IMR-90 (cell line): ENCODE measurements around the gene PHF11. TPM values are rescaled to one million over a fixed set of nuclear protein-coding genes. Genes with fewer than 3 reads are reported as not detected.

Experiments
- ATAC-seq: fragments of 200-7000 bp; cut with Tn5 transposase; 2 replicates; pipeline ENCODE4 v1.9.1; 2020; ENCODE audit warnings: low read depth, mild to moderate bottlenecking, moderate library complexity
- BruUV-seq: library from RNA; stranded (reverse); fragments of 400-500 nt; replicated peaks from 2 replicates; lab custom pipeline; 2021; lab: Mats Ljungman, UMichigan
- CTCF ChIA-PET: fragments of 300-600 bp; formaldehyde crosslinking; extraction: SDS; loops from one replicate; lab custom pipeline; 2021; ENCODE audit warnings: antibody characterized with exemption; lab: Yijun Ruan, JAX
- POLR2A ChIA-PET: fragments of 300-600 bp; sonication (Branson Sonifier 250); formaldehyde crosslinking; loops from one replicate; lab custom pipeline; 2022; ENCODE audit warnings: antibody characterized with exemption; ENCODE audit not compliant: unreplicated experiment; lab: Charles Lee
- DNase-seq: peaks from one replicate; pipeline ENCODE4 v3.0.0; 2013
- H2AFZ ChIP-seq: replicated peaks from 2 replicates; pipeline ENCODE3; 2013; ENCODE audit warnings: low read length, mild to moderate bottlenecking; ENCODE audit not compliant: poor library complexity
- H2AK5ac ChIP-seq: 2 replicates; pipeline ENCODE4 v1.6.1; 2013; ENCODE audit warnings: low read depth, low read length, inconsistent platforms
- H2AK9ac ChIP-seq: replicated peaks from 2 replicates; pipeline ENCODE3; 2013; ENCODE audit warnings: mild to moderate bottlenecking, low read depth, low read length, moderate library complexity; ENCODE audit not compliant: poor library complexity
- H2BK120ac ChIP-seq: 2 replicates; pipeline ENCODE4 v1.6.1; 2013; ENCODE audit warnings: low read depth, low read length, inconsistent platforms
- H2BK15ac ChIP-seq: 3 replicates; pipeline ENCODE4 v1.6.1; 2013; ENCODE audit warnings: low read depth, low read length, inconsistent platforms
- H2BK20ac ChIP-seq: 2 replicates; pipeline ENCODE4 v1.6.1; 2013; ENCODE audit warnings: low read depth, mild to moderate bottlenecking, inconsistent platforms, low read length, moderate library complexity
- H2BK5ac ChIP-seq: 2 replicates; pipeline ENCODE4 v1.6.1; 2013; ENCODE audit warnings: mild to moderate bottlenecking, low read depth, low read length, inconsistent platforms; ENCODE audit not compliant: poor library complexity, severe bottlenecking
- H3K14ac ChIP-seq: replicated peaks from 2 replicates; pipeline ENCODE4 v1.6.1; 2013; ENCODE audit warnings: low read depth, low read length, inconsistent platforms
- H3K18ac ChIP-seq: 2 replicates; pipeline ENCODE4 v1.6.1; 2013; ENCODE audit warnings: low read depth, low read length, control low read depth
- H3K23ac ChIP-seq: 2 replicates; pipeline ENCODE4 v1.6.1; 2013; ENCODE audit warnings: low read depth, low read length, inconsistent platforms
- H3K27ac ChIP-seq: 2 replicates; pipeline ENCODE4 v1.5.1; 2013; ENCODE audit warnings: mild to moderate bottlenecking, control low read depth, low read length; ENCODE audit not compliant: insufficient read depth
- H3K27me3 ChIP-seq: 2 replicates; pipeline ENCODE4 v1.6.1; 2013; ENCODE audit warnings: low read length; ENCODE audit not compliant: control insufficient read depth, insufficient read depth
- H3K36me3 ChIP-seq: 2 replicates; pipeline ENCODE4 v1.6.1; 2013; ENCODE audit warnings: low read length, mixed read lengths; ENCODE audit not compliant: control insufficient read depth, insufficient read depth
- H3K4ac ChIP-seq: 2 replicates; pipeline ENCODE4 v1.6.1; 2013; ENCODE audit warnings: low read depth, low read length, inconsistent platforms
- H3K4me1 ChIP-seq: 2 replicates; pipeline ENCODE4 v1.6.1; 2013; ENCODE audit warnings: low read length, mixed read lengths; ENCODE audit not compliant: control insufficient read depth, insufficient read depth
- H3K4me2 ChIP-seq: 2 replicates; pipeline ENCODE4 v1.6.1; 2013; ENCODE audit warnings: low read depth, mild to moderate bottlenecking, control low read depth, low read length, moderate library complexity
- H3K4me3 ChIP-seq: 2 replicates; pipeline ENCODE4 v1.5.1; 2013; ENCODE audit warnings: low read depth, mild to moderate bottlenecking, control low read depth, low read length, moderate library complexity; ENCODE audit not compliant: insufficient read depth
- H3K56ac ChIP-seq: 2 replicates; pipeline ENCODE4 v1.6.1; 2013; ENCODE audit warnings: low read length, inconsistent platforms; ENCODE audit not compliant: insufficient read depth; ENCODE audit errors: extremely low read depth
- H3K79me1 ChIP-seq, 2 experiments: 2 replicates each; pipeline ENCODE4 v1.6.1; 2013; ENCODE audit warnings: low read length in 2 of 2, inconsistent platforms in 1 of 2, low read depth in 1 of 2
- H3K9ac ChIP-seq: 2 replicates; pipeline ENCODE4 v1.6.1; 2013; ENCODE audit warnings: low read depth, low read length, control low read depth
- H3K9me1 ChIP-seq: 2 replicates; pipeline ENCODE4 v1.6.1; 2013; ENCODE audit warnings: low read length, inconsistent platforms; ENCODE audit not compliant: insufficient read depth
- H3K9me3 ChIP-seq: 2 replicates; pipeline ENCODE4 v1.6.1; 2013; ENCODE audit warnings: low read length; ENCODE audit not compliant: control insufficient read depth, insufficient read depth
- H4K20me1 ChIP-seq: 2 replicates; pipeline ENCODE4 v1.6.1; 2013; ENCODE audit warnings: low read length, inconsistent platforms; ENCODE audit not compliant: insufficient read depth
- H4K5ac ChIP-seq: 2 replicates; pipeline ENCODE4 v1.6.1; 2013; ENCODE audit warnings: mild to moderate bottlenecking, low read depth, low read length, control low read depth
- H4K8ac ChIP-seq, 2 experiments: 2 replicates each; pipeline ENCODE4 v1.6.1; 2013; ENCODE audit warnings: low read depth in 2 of 2, low read length in 2 of 2, control low read depth in 1 of 2, inconsistent platforms in 1 of 2
- H4K91ac ChIP-seq: 2 replicates; pipeline ENCODE4 v1.6.1; 2013; ENCODE audit warnings: low read depth, low read length, inconsistent platforms; ENCODE audit not compliant: insufficient read depth
- MXI1 ChIP-seq: IDR thresholded peaks from 2 replicates; pipeline ENCODE4 v1.6.1; 2012; ENCODE audit warnings: low read depth, mild to moderate bottlenecking, low read length, moderate library complexity, borderline replicate concordance
- POLR2A ChIP-seq: IDR thresholded peaks from 2 replicates; pipeline ENCODE4 v1.6.1; 2012; ENCODE audit warnings: mild to moderate bottlenecking, low read depth, low read length
- USF2 ChIP-seq: fragments of 150-350 bp; IDR thresholded peaks from 2 replicates; pipeline ENCODE4 v1.6.1; 2017; ENCODE audit warnings: mild to moderate bottlenecking, antibody characterized with exemption, low read length, low read depth
- WGBS, 2 experiments: methylation state at CpG; one replicate each; pipeline versions ENCODE4 v1.1.5 to v1.1.7; 2013; ENCODE audit warnings: missing lambda C conversion rate in 2 of 2; ENCODE audit not compliant: insufficient read length in 1 of 2; ENCODE audit errors: extremely low coverage in 2 of 2; 5-methylcytosine and 5-hydroxymethylcytosine counted together
- dilution Hi-C: fragments of 300-500 bp; cut with HindIII; formaldehyde crosslinking; loops from one replicate; pipeline ENCODE4 v1.14.3; 2018; ENCODE audit warnings: low sequenced_read_pairs; ENCODE audit not compliant: unreplicated experiment
- in situ Hi-C: fragments of 300-500 bp; cut with MboI; formaldehyde crosslinking; loops from 3 replicates; pipeline ENCODE4 v1.14.3; 2019; ENCODE audit warnings: low sequenced_read_pairs, inconsistent platforms, mixed read lengths
- intact Hi-C: fragments of 100-400 bp; cut with micrococcal nuclease; formaldehyde crosslinking; loops from 2 replicates; pipeline ENCODE4 v1.10.0; 2022
- polyA plus RNA-seq, 3 experiments: library from polyadenylated mRNA; depleted of rRNA; stranded (reverse); fragments of >200 nt; gene quantifications; 2 replicates each; pipeline ENCODE4 v1.2.3, GENCODE V29; 2012; ENCODE audit warnings: low replicate concordance in 1 of 3
- total RNA-seq: library from RNA; depleted of rRNA; stranded (reverse); fragments of >200 nt; gene quantifications from 2 replicates; pipeline ENCODE4 v1.2.3, GENCODE V29; 2012

Gene PHF11
- total and polyA plus RNA-seq, 2 of the 4 experiments (the other 2 are of a cell fraction), result 3.9 to 15.4 TPM

DNA sequence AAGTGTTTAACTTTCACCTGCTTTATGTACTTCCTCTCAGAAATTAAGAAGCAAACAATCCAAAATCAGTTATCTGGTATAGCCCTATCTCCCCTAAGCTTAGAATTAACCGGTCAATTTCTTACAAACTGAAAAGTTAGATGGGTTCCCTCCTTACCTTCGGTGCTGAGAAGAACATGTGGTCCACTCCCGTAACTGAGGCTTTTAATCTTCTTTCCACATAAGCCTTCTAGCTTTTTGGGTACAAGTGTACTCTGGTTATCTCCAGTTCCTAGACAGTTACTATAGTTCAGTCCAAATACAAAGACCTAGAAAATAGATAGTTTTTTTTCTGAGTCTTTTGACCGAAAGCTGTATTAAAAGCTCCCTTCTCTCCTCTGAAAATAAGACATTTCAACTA lies 70.7 kb downstream of the PHF11 start:
- no peak overlapping the region for H3K23ac ChIP-seq
- intact Hi-C loops, result no loop called here
- no peak overlapping the region for H3K18ac ChIP-seq
- no TSS peak for BruUV-seq
- H3K4me2 ChIP-seq, result no peak overlapping the region
- H3K9me3 ChIP-seq, result no peaks in the 10 kb centered on the region
- H3K9ac ChIP-seq, result no peak overlapping the region
- no peak overlapping the region for H2AFZ ChIP-seq
- H2AK5ac ChIP-seq, result no peak overlapping the region
- in situ Hi-C loops, result no loop called here
- ATAC-seq (no peak), DNase-seq (no peak)
- no peak overlapping the region for H3K4ac ChIP-seq
- no peak overlapping the region for H2BK5ac ChIP-seq
- H3K56ac ChIP-seq, result no peak overlapping the region
- H3K4me3 ChIP-seq, result no peak overlapping the region
- no peak overlapping the region for H4K5ac ChIP-seq
- no peaks in the 10 kb centered on the region for H3K27me3 ChIP-seq
- H4K8ac ChIP-seq, result no peak overlapping the region
- H2BK120ac ChIP-seq, result no peak overlapping the region
- H2BK15ac ChIP-seq, result no peak overlapping the region
- no CpG with 5 or more reads among the region's 4 CpGs for WGBS, 2 experiments
- H3K36me3 ChIP-seq, result peaks cover 4% of the 10 kb centered on the region
- POLR2A ChIA-PET, result no interaction called here
- H3K9me1 ChIP-seq, result peaks cover 9% of the 10 kb centered on the region
- peaks cover 3% of the 10 kb centered on the region; the same call in 1 of the 2 replicates for H3K4me1 ChIP-seq
- H3K14ac ChIP-seq, result no peak overlapping the region
- dilution Hi-C loops, result no loop called here
- H3K27ac ChIP-seq, result no peak overlapping the region
- 0 out of 2 replicates have a peak, but pooled peaks cover 2% of the 10 kb centered on the region for H4K20me1 ChIP-seq
- CTCF ChIA-PET, result no interaction called here
- no peak overlapping the region for H2BK20ac ChIP-seq
- peaks cover 4 to 21% of the 10 kb centered on the region in 2 experiments; a peak in 3 of 4 replicates for H3K79me1 ChIP-seq
- no peak overlapping the region for H2AK9ac ChIP-seq
- TF ChIP-seq POLR2A (no peak), MXI1 (no peak), USF2 (no peak)
- no peak overlapping the region for H4K91ac ChIP-seq
